ENCODE measurements around the gene EDC3. TPM values are rescaled to one million over a fixed set of nuclear protein-coding genes. Genes with fewer than 3 reads are reported as not detected.
"Not testable (repeated sequence)": the region's sequence is repeated elsewhere in the genome, so short reads cannot be mapped to it uniquely, and the experiment has no call there.

EDC3 gene
- total and polyA plus RNA-seq, 8 donors = 27.9 to 43.6 (median 36.7) TPM

DNA sequence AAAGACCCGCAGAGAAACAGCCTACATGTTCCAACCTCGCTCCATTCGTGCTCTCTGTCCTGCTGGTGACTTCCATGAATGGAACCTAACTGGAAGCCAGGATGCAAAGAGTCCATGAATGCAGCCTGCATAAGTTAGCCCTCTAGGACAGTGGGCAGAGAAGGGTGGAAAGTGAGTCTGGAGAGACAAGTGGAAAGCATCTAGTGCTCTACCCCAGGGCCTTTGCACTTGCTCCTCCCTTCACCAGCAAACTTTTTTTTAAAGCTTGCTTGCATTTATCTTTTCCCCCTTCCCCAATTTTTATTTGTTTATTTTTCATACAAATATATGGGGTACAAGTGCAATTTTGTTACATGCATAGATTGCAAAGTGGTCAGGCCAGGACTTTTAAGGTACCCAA is 37.4 kb upstream of the EDC3 start:
- intact Hi-C loops (cut with DNase I) = no loop called here
- peaks cover 0 to 11% of the 10 kb centered on the region in 2 donors for H3K27me3 ChIP-seq
- no peak for ATAC-seq
- no peak overlapping the region for H3K27ac ChIP-seq
- H3K4me3 ChIP-seq = no peak overlapping the region
- TF ChIP-seq CTCF (IDR thresholded peaks at IDR 0.05) = no peak
- no peaks in the 10 kb centered on the region for H3K4me1 ChIP-seq
- H3K36me3 ChIP-seq = no peaks in the 10 kb centered on the region
- DNase-seq = no peak
- no peaks in the 10 kb centered on the region for H3K9me3 ChIP-seq

DNA sequence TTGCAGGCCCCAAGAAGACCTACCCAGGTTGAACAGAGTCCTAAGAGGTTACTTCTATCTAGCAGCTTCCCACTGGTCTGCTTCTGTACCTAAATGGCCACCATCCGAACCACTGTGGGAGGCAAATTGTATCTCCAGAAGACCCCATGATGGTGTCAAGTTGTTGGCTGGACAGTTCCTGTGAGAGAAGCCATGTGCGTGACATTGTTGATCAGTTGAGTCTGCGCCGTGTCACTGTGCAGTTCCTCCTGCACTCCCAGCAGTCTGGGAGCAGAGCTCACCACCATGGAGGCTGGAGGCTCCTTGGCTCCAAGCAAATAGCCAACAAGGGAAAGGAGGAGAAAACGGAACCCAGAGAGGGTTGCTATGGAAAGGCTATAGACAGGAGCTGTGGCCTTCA is 37.0 kb upstream of the EDC3 start:
- H3K4me3 ChIP-seq = no peak overlapping the region
- no peak overlapping the region for H3K27ac ChIP-seq
- ATAC-seq (no peak), DNase-seq (no peak)
- H3K36me3 ChIP-seq = no peaks in the 10 kb centered on the region
- intact Hi-C loops (cut with DNase I) = no loop called here
- no peak for TF ChIP-seq CTCF (IDR thresholded peaks at IDR 0.05)
- H3K4me1 ChIP-seq = no peaks in the 10 kb centered on the region
- no peaks in the 10 kb centered on the region for H3K9me3 ChIP-seq
- peaks cover 0 to 16% of the 10 kb centered on the region in 2 donors for H3K27me3 ChIP-seq

GRCh38 chr15:74730619-74731316 is 34.9 kb upstream of the EDC3 start:
- no peak for TF ChIP-seq CTCF (IDR thresholded peaks at IDR 0.05)
- Histone ChIP-seq H3K27ac (no peak overlapping the region), H3K4me3 (no peak overlapping the region), H3K27me3 (peaks cover 15 to 30% of the 10 kb centered on the region in 2 donors), H3K9me3 (no peaks in the 10 kb centered on the region), H3K36me3 (no peaks in the 10 kb centered on the region), H3K4me1 (peaks cover 0 to 14% of the 10 kb centered on the region in 2 donors)
- ATAC-seq = no peak
- DNase-seq = no peak
- intact Hi-C loops (cut with DNase I) = no loop called here

GRCh38 chr15:74729372-74729771 is 33.5 kb upstream of the EDC3 start:
- H3K27me3 ChIP-seq = peaks cover 15 to 44% of the 10 kb centered on the region in 2 donors
- H3K36me3 ChIP-seq; ATAC-seq; DNase-seq; H3K27ac ChIP-seq; H3K9me3 ChIP-seq; intact Hi-C loops (cut with DNase I); H3K4me3 ChIP-seq: not testable (repeated sequence)
- H3K4me1 ChIP-seq = peaks cover 0 to 18% of the 10 kb centered on the region in 2 donors

- ATAC-seq; H3K4me3 ChIP-seq; intact Hi-C loops (cut with DNase I); H3K9me3 ChIP-seq; H3K27ac ChIP-seq; DNase-seq; H3K36me3 ChIP-seq: not testable (repeated sequence)
- H3K4me1 ChIP-seq = peaks cover 0 to 18% of the 10 kb centered on the region in 2 donors
- peaks cover 15 to 48% of the 10 kb centered on the region in 2 donors for H3K27me3 ChIP-seq
Observed at GRCh38 chr15:74728699-74729098, 32.9 kb upstream of the EDC3 start.

DNA sequence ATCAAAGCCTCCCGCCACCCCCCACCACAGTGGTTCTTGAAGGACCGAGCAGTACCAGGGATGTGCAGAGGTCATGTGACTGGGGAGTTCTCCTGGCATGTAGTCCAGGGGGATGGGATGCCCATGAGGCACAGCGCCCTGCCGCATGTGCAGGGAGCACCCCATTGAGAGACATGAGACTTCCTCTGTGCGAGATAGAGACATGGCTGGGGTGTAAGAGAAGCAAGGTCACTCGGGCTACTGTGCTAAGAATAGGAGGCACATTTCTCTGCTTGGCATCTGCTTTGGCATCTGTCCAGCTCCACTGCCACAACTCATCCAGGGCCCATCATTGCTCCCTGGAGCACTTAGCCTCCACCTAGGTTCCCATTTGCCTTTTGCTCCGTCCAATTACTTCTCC is 31.9 kb upstream of the EDC3 start:
- TF ChIP-seq CTCF (IDR thresholded peaks at IDR 0.05) = no peak
- ATAC-seq (no peak), DNase-seq (no peak)
- Histone ChIP-seq H3K27ac (no peak overlapping the region), H3K4me1 (peaks cover 0 to 18% of the 10 kb centered on the region in 2 donors), H3K9me3 (no peaks in the 10 kb centered on the region), H3K27me3 (peaks cover 15 to 45% of the 10 kb centered on the region in 2 donors), H3K36me3 (no peaks in the 10 kb centered on the region), H3K4me3 (no peak overlapping the region)
- intact Hi-C loops (cut with DNase I) = no loop called here

Measured in left lung (tissue), 10 donors.